ENCODE measurements around the gene DGKI.

The DGKI gene

DNA sequence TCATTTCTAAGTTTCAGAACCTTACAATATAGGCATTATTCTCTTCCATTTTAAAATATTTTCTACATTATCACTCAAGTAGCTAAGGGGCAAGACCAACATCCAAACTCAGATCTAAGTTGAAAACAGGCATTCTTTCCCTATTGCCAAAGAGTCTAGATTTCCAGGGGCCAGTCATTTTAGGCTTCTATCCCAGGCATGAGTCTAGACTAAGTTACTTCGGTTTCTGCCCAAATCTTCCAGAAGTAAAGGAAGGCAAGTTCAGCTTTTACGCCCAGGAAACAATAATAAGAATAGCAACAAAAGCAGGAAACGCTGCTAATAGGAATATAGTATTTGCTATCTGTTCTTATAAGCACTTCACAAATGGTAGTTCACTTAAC lies 189.9 kb downstream of the DGKI start:
- no peaks in the 10 kb centered on the region for H3K9me3 ChIP-seq (ENCODE audit: control insufficient read depth, insufficient read depth, low read depth, low read length)

DNA sequence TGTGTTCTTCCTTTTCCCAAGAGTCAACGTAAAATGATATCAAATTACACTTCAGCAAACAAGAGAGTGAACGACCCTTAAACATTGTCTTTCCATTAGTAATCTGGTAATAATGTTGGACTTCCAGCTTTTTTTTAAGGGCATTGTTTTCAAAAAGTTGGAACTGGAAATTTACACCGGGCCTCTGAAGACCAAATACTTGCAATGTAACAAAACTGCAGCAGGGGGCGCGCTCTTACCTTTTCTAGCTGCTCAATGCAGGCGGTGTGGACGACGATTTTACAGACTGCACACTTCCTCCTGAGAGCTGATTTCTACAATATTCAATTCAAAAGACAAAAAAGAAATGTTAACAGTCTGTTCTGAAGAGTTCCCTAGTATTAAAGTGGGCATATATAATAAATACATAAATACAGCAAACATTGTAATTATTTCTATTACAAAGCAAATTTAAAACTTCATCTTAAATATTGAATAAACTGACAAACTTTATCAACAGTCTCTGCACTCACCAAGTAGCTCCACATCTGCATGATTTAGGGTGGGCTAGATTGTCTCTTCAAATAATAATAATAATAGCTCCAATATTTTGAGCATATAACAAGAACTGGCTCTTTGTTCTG lies 190.4 kb downstream of the DGKI start:
- CTCF ChIA-PET = interaction anchor here (0.6 to 4.4 kb wide), 56 partner anchors 10 to 1410 kb away, joined by 3 to 68 read pairs (median 5); partner anchors contain the start of gene CREB3L2
- H3K36me3 ChIP-seq (ENCODE audit: control insufficient read depth in 2 of 2, insufficient read depth in 1 of 2, low read length in 2 of 2) = no peaks in the 10 kb centered on the region
- no peaks in the 10 kb centered on the region for H3K4me1 ChIP-seq (ENCODE audit: control insufficient read depth, insufficient read depth, low read length)
- no peaks in the 10 kb centered on the region for H3K9me3 ChIP-seq (ENCODE audit: control insufficient read depth, insufficient read depth, low read depth, low read length)
- no peak overlapping the region for H3K27ac ChIP-seq (ENCODE audit: extremely low read depth, low read depth, low read length)
- no peak overlapping the region for H3K4me3 ChIP-seq (ENCODE audit: low read depth, low read length)
- TF ChIP-seq, protein P1, sequence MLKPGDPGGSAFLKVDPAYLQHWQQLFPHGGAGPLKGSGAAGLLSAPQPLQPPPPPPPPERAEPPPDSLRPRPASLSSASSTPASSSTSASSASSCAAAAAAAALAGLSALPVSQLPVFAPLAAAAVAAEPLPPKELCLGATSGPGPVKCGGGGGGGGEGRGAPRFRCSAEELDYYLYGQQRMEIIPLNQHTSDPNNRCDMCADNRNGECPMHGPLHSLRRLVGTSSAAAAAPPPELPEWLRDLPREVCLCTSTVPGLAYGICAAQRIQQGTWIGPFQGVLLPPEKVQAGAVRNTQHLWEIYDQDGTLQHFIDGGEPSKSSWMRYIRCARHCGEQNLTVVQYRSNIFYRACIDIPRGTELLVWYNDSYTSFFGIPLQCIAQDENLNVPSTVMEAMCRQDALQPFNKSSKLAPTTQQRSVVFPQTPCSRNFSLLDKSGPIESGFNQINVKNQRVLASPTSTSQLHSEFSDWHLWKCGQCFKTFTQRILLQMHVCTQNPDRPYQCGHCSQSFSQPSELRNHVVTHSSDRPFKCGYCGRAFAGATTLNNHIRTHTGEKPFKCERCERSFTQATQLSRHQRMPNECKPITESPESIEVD (tag by site-specific recombination; IDR thresholded peaks at IDR 0.05) = no peak
- TF ChIP-seq ZNF654 (tag by site-specific recombination; IDR thresholded peaks at IDR 0.05; ENCODE audit: low read depth) = peak; percentile 64
- POLR2A ChIA-PET = no interaction called here

More for the DNA sequence above, 189.9 kb downstream of the DGKI start:
- no peak for TF ChIP-seq KLF9 (tag by site-specific recombination; IDR thresholded peaks at IDR 0.05; ENCODE audit: low read depth)
- no peak for TF ChIP-seq ZSCAN23 (tag by site-specific recombination; IDR thresholded peaks at IDR 0.05)
- Histone ChIP-seq H3K27ac (ENCODE audit: extremely low read depth, low read depth, low read length) (no peak overlapping the region), H3K4me1 (ENCODE audit: control insufficient read depth, insufficient read depth, low read length) (no peaks in the 10 kb centered on the region), H3K4me3 (ENCODE audit: low read depth, low read length) (no peak overlapping the region), H3K36me3 (ENCODE audit: control insufficient read depth in 2 of 2, insufficient read depth in 1 of 2, low read length in 2 of 2) (no peaks in the 10 kb centered on the region)
- POLR2A ChIA-PET = no interaction called here
- CTCF ChIA-PET = interaction anchor here (0.6 to 4.4 kb wide), 43 partner anchors 11 to 911 kb away, joined by 3 to 68 read pairs (median 6); partner anchors contain the start of gene CREB3L2

DNA sequence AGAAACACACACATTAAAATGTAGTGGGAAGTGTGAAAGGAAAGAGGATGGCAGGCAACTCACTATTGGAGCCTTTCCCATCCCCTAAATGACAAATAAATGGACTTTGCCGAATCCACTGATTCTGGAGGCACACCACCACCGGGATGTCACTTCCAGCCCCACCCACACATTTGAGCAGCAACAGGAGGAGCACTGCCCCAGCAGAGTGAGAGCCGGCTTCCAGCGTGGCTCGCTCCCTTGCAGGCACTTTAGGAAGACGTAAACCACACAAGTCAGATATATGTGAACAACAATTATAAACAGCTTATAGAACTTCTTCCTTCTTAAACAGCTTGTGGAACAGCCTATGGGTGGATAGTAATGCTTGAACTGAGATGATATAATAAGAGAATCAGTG lies 191.0 kb downstream of the DGKI start:
- H3K4me1 ChIP-seq (ENCODE audit: control insufficient read depth, insufficient read depth, low read length) = no peaks in the 10 kb centered on the region
- H3K9me3 ChIP-seq (ENCODE audit: control insufficient read depth, insufficient read depth, low read depth, low read length) = no peaks in the 10 kb centered on the region
- ChIA-PET POLR2A (no interaction called here), CTCF (interaction anchor here (0.5 to 4.4 kb wide), 54 partner anchors 9 to 1409 kb away, joined by 3 to 68 read pairs (median 5); partner anchors contain the start of gene CREB3L2)
- no peaks in the 10 kb centered on the region for H3K36me3 ChIP-seq (ENCODE audit: control insufficient read depth in 2 of 2, insufficient read depth in 1 of 2, low read length in 2 of 2)
- H3K27ac ChIP-seq (ENCODE audit: extremely low read depth, low read depth, low read length) = no peak overlapping the region
- no peak overlapping the region for H3K4me3 ChIP-seq (ENCODE audit: low read depth, low read length)
- no peak for TF ChIP-seq OVOL3 (tag by site-specific recombination; IDR thresholded peaks at IDR 0.05)
- TF ChIP-seq, protein P2, sequence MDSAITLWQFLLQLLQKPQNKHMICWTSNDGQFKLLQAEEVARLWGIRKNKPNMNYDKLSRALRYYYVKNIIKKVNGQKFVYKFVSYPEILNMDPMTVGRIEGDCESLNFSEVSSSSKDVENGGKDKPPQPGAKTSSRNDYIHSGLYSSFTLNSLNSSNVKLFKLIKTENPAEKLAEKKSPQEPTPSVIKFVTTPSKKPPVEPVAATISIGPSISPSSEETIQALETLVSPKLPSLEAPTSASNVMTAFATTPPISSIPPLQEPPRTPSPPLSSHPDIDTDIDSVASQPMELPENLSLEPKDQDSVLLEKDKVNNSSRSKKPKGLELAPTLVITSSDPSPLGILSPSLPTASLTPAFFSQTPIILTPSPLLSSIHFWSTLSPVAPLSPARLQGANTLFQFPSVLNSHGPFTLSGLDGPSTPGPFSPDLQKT (IDR thresholded peaks at IDR 0.05; ENCODE audit: borderline replicate concordance, low read depth, low read length) = no peak
- TF ChIP-seq ZNF292 (tag by site-specific recombination; IDR thresholded peaks at IDR 0.05; ENCODE audit: borderline replicate concordance, low read depth) = no peak
- TF ChIP-seq, protein P3, sequence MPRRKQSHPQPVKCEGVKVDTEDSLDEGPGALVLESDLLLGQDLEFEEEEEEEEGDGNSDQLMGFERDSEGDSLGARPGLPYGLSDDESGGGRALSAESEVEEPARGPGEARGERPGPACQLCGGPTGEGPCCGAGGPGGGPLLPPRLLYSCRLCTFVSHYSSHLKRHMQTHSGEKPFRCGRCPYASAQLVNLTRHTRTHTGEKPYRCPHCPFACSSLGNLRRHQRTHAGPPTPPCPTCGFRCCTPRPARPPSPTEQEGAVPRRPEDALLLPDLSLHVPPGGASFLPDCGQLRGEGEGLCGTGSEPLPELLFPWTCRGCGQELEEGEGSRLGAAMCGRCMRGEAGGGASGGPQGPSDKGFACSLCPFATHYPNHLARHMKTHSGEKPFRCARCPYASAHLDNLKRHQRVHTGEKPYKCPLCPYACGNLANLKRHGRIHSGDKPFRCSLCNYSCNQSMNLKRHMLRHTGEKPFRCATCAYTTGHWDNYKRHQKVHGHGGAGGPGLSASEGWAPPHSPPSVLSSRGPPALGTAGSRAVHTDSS (tag by site-specific recombination; IDR thresholded peaks at IDR 0.05) = no peak
- no peak for TF ChIP-seq GLI4 (tag by site-specific recombination; IDR thresholded peaks at IDR 0.05)
- TF ChIP-seq SCRT1 (tag by site-specific recombination; IDR thresholded peaks at IDR 0.05; ENCODE audit: borderline replicate concordance) = no peak
- no peak for TF ChIP-seq ZNF398 (tag by site-specific recombination; IDR thresholded peaks at IDR 0.05)
- TF ChIP-seq ZNF211 (tag by site-specific recombination; IDR thresholded peaks at IDR 0.05; ENCODE audit: low read depth) = no peak
- no peak for TF ChIP-seq REPIN1 (tag by site-specific recombination; IDR thresholded peaks at IDR 0.05; ENCODE audit: low read depth)
- TF ChIP-seq ZXDB (tag by site-specific recombination; IDR thresholded peaks at IDR 0.05) = no peak
- no peak for TF ChIP-seq SP7 (tag by site-specific recombination; IDR thresholded peaks at IDR 0.05)
- TF ChIP-seq ZNF394 (tag by site-specific recombination; IDR thresholded peaks at IDR 0.05; ENCODE audit: borderline replicate concordance) = no peak
- TF ChIP-seq, protein P4, sequence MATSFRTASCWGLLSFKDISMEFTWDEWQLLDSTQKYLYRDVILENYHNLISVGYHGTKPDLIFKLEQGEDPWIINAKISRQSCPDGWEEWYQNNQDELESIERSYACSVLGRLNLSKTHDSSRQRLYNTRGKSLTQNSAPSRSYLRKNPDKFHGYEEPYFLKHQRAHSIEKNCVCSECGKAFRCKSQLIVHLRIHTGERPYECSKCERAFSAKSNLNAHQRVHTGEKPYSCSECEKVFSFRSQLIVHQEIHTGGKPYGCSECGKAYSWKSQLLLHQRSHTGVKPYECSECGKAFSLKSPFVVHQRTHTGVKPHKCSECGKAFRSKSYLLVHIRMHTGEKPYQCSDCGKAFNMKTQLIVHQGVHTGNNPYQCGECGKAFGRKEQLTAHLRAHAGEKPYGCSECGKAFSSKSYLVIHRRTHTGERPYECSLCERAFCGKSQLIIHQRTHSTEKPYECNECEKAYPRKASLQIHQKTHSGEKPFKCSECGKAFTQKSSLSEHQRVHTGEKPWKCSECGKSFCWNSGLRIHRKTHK (tag by site-specific recombination; IDR thresholded peaks at IDR 0.05) = no peak
- TF ChIP-seq ZSCAN23 (tag by site-specific recombination; IDR thresholded peaks at IDR 0.05) = no peak
- no peak for TF ChIP-seq ZNF529 (tag by site-specific recombination; IDR thresholded peaks at IDR 0.05; ENCODE audit: insufficient replicate concordance)
- no peak for TF ChIP-seq ZNF423 (tag by site-specific recombination; IDR thresholded peaks at IDR 0.05)
